Uterus (tissue), 2 donors: Measurements from ENCODE around the gene SMIM33.

Experiments
- POLR2A ChIP-seq, 2 donors: fragments of 450-650 bp; IDR thresholded peaks; one replicate each; pipeline ENCODE4 v1.6.1; 2016; ENCODE audit warnings: antibody characterized with exemption in 2 of 2, mild to moderate bottlenecking in 1 of 2, moderate library complexity in 1 of 2
- TF ChIP-seq, protein P1 (sequence below), 4 experiments: fragments of 200-600 bp in 2 of 4; fragments of 450-650 bp in 2 of 4; sonication (generic) in 2 of 4; IDR thresholded peaks; one replicate each; pipeline ENCODE4 v1.5.1; 2016 to 2019; ENCODE audit warnings: antibody characterized with exemption in 4 of 4, mild to moderate bottlenecking in 2 of 4, moderate library complexity in 1 of 4

DNA sequence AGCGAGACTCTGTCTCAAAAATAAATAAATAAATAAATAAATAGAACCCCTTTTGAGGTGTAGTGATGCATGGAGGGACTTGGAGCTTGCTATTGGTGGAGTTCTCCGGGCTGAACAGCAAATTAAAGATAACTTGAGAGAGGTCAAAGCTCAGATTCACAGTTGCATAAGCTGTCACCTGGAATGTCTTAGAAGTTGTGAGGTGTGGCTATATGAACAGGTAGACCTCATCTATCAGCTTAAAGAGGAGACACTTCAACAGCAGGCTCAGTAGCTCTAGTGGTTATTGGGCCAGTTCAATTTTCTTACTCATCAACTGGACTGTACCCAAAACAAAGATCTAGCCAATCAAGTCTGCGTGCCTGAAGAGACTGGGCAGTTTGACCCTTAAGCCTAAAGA, 23.5 kb downstream of the SMIM33 start:
- TF ChIP-seq POLR2A (IDR thresholded peaks at IDR 0.05): no peak
- TF ChIP-seq, protein P1, sequence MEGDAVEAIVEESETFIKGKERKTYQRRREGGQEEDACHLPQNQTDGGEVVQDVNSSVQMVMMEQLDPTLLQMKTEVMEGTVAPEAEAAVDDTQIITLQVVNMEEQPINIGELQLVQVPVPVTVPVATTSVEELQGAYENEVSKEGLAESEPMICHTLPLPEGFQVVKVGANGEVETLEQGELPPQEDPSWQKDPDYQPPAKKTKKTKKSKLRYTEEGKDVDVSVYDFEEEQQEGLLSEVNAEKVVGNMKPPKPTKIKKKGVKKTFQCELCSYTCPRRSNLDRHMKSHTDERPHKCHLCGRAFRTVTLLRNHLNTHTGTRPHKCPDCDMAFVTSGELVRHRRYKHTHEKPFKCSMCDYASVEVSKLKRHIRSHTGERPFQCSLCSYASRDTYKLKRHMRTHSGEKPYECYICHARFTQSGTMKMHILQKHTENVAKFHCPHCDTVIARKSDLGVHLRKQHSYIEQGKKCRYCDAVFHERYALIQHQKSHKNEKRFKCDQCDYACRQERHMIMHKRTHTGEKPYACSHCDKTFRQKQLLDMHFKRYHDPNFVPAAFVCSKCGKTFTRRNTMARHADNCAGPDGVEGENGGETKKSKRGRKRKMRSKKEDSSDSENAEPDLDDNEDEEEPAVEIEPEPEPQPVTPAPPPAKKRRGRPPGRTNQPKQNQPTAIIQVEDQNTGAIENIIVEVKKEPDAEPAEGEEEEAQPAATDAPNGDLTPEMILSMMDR (IDR thresholded peaks at IDR 0.05): no peak
